Measurements from ENCODE around the gene WASF1. TPM values are rescaled to one million over a fixed set of nuclear protein-coding genes. Genes with fewer than 3 reads are reported as not detected.

WASF1 gene
- polyA plus RNA-seq, 2 of the 4 experiments (the other 2 are of a cell fraction) = 12.8 to 21.0 TPM

DNA sequence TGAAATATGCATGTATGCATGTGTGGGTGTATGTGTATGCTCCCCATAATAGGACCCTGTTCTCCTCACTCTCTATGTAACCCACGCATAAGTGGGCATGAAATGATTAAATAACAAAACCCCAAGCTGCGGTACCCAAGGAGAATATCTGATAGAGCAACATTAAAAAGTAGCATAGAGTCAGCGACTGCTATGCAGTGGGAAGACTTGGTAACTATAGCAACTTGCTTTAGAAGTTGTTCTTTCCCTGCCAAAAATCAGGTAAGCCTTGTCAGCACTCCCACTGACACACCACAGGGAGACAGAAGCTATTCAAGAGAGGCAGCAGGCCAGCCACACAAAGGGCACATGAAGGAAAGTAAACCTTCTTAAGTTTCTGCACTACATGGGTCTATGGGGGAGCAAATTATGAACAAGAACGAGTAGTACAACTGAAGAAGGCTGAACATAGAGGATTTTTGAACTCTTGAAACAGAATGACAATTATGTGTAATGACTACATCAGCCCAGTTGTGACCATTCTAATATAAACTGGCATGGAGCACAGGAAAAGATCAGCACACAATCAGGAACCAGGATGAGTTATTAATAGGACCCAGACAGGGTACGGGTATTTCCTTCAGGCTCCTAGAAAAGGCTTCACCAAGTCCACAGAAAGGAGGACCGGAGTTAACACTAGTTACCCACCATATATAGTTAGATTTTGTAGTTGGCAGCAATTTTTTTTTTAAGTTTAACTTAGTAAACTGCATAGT is 111.5 kb downstream of the WASF1 start:
- POLR2A ChIA-PET = no interaction called here
- FAIRE-seq = no peak
- CTCF ChIA-PET = interaction anchor here (0.9 kb wide), 1 partner anchor 192 kb away, joined by 3 read pairs; no protein-coding TSS in a partner anchor
- 29% methylated on average over 6 of the region's 6 CpGs for WGBS (ENCODE audit: missing lambda C conversion rate)
- Histone ChIP-seq H3K4me1 (no peaks in the 10 kb centered on the region), H3K4me2 (no peak overlapping the region), H3K4me3 (no peak overlapping the region), H3K9me3 (no peaks in the 10 kb centered on the region), H3K27ac (no peak overlapping the region)
- no peak for DNase-seq (ENCODE audit: low read depth in 1 of 2, low spot score in 1 of 2)
- TF ChIP-seq, protein P1, sequence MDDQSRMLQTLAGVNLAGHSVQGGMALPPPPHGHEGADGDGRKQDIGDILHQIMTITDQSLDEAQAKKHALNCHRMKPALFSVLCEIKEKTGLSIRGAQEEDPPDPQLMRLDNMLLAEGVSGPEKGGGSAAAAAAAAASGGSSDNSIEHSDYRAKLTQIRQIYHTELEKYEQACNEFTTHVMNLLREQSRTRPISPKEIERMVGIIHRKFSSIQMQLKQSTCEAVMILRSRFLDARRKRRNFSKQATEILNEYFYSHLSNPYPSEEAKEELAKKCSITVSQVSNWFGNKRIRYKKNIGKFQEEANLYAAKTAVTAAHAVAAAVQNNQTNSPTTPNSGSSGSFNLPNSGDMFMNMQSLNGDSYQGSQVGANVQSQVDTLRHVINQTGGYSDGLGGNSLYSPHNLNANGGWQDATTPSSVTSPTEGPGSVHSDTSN (IDR thresholded peaks at IDR 0.05) = no peak
- TF ChIP-seq KDM1A (IDR thresholded peaks at IDR 0.05; ENCODE audit: low read depth) = no peak
- no peak for TF ChIP-seq CBX2 (IDR thresholded peaks at IDR 0.05; ENCODE audit: borderline replicate concordance, low read depth)
- no peak for TF ChIP-seq BHLHE40 (IDR thresholded peaks at IDR 0.05; ENCODE audit: low read depth, low read length)
- TF ChIP-seq, protein P2, sequence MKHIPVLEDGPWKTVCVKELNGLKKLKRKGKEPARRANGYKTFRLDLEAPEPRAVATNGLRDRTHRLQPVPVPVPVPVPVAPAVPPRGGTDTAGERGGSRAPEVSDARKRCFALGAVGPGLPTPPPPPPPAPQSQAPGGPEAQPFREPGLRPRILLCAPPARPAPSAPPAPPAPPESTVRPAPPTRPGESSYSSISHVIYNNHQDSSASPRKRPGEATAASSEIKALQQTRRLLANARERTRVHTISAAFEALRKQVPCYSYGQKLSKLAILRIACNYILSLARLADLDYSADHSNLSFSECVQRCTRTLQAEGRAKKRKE (CRISPR knock-in tag; IDR thresholded peaks at IDR 0.05; ENCODE audit: low read depth) = no peak
- TF ChIP-seq MAFK (IDR thresholded peaks at IDR 0.05; ENCODE audit: partially characterized antibody) = no peak
- no peak for TF ChIP-seq MYC (IDR thresholded peaks at IDR 0.05; ENCODE audit: borderline replicate concordance, low read length)
- TF ChIP-seq SMC3 (IDR thresholded peaks at IDR 0.05) = no peak
- no peak for TF ChIP-seq ZC3H11A (IDR thresholded peaks at IDR 0.05)
- TF ChIP-seq CEBPB (IDR thresholded peaks at IDR 0.05) = no peak
- no peak for TF ChIP-seq RFX5 (IDR thresholded peaks at IDR 0.05)
- no peak for ATAC-seq

DNA sequence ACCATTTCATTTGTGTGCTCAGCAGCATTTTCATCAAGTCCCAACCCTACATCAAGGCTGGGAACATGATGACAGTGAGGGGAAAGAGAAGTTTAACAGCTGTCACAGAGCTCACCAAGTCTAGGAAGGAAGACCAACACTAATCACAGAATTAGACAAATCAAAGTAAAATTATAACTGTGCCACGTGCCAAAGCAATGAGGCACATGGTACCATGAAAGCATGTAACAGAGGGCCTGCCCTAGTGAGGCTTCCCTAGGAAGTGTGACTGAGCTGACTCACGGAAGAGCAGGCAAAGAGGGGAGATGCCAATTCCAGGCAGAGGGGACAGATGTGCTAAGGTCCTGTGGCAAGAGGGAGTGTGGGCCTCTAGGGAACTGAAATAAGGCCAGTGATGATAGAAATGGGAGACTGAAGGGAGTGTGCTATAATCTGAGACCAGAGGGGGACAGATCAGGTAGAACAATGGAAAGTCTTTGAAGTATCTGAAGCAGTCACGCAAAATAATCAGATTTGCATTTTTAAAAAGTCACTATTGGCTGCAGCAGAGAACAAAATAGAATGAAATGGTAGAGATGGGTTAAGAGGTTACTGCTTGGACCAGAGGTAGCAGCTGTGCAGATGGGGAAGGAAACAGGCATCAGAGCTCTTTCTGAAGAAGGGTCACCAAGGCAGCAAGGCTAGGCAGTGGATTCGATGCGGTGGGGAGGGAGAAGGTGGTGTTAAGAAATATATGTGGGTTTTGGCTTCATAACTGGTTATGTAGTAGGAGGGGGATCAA is 114.5 kb downstream of the WASF1 start:
- H3K4me3 ChIP-seq = no peak overlapping the region
- H3K27ac ChIP-seq = no peak overlapping the region
- FAIRE-seq = no peak
- 54% methylated on average over 5 of the region's 5 CpGs for WGBS (ENCODE audit: missing lambda C conversion rate)
- CTCF ChIA-PET = interaction anchor here (0.9 to 1.0 kb wide), 2 partner anchors 10 to 25 kb away, joined by 3 to 6 read pairs; no protein-coding TSS in a partner anchor
- no peak overlapping the region for H3K4me2 ChIP-seq
- POLR2A ChIA-PET = no interaction called here
- H3K4me1 ChIP-seq = no peaks in the 10 kb centered on the region
- H3K9me3 ChIP-seq = no peaks in the 10 kb centered on the region
- ATAC-seq = no peak
- TF ChIP-seq KDM1A (IDR thresholded peaks at IDR 0.05; ENCODE audit: low read depth) (no peak), POLR2A (IDR thresholded peaks at IDR 0.05; ENCODE audit: low read length) (no peak), RCOR1 (IDR thresholded peaks at IDR 0.05; ENCODE audit: low read depth, low read length) (no peak), POLR2AphosphoS2 (conservative IDR thresholded peaks at IDR 0.05; ENCODE audit: low read length) (no peak)
- TF ChIP-seq, protein P2 (CRISPR knock-in tag; IDR thresholded peaks at IDR 0.05; ENCODE audit: low read depth) = no peak
- TF ChIP-seq, protein P3, sequence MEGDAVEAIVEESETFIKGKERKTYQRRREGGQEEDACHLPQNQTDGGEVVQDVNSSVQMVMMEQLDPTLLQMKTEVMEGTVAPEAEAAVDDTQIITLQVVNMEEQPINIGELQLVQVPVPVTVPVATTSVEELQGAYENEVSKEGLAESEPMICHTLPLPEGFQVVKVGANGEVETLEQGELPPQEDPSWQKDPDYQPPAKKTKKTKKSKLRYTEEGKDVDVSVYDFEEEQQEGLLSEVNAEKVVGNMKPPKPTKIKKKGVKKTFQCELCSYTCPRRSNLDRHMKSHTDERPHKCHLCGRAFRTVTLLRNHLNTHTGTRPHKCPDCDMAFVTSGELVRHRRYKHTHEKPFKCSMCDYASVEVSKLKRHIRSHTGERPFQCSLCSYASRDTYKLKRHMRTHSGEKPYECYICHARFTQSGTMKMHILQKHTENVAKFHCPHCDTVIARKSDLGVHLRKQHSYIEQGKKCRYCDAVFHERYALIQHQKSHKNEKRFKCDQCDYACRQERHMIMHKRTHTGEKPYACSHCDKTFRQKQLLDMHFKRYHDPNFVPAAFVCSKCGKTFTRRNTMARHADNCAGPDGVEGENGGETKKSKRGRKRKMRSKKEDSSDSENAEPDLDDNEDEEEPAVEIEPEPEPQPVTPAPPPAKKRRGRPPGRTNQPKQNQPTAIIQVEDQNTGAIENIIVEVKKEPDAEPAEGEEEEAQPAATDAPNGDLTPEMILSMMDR (IDR thresholded peaks at IDR 0.05) = no peak
- no peak for DNase-seq (ENCODE audit: low read depth in 1 of 2, low spot score in 1 of 2)

DNA sequence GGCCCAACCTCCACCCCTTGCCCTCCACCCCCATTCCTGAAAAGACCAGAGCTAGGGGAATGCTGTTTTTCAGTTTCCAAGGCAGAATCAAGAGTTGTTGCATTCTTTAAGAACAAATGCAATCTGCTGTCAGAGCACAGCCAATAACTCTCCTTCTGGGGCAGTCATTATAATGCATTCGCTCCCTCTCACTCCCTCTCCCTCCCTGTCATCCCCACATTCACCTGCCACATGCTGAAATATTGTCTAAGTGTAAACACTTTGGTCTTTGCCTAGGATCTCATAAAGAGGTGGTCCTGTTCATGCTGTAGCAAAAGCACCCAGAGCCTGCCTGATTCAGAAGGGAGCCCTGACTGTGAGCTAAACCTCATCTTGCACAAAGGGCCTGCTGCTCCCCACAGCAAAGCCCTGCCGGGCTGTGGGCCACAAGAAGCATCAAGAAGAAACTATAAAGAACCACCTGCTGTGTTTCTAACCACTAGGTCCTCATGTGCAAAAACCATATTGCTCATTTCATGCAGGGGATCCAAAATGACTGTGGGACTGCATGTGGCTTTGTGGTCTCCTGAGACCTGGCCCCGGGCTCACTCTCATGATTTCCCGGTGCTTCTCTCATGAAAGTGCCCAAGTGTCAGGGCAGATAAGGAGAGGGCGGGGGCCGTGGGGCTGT is 115.7 kb downstream of the WASF1 start:
- Histone ChIP-seq H3K27ac (no peak overlapping the region), H3K4me3 (no peak overlapping the region), H3K9me3 (no peaks in the 10 kb centered on the region), H3K4me1 (no peaks in the 10 kb centered on the region), H3K4me2 (no peak overlapping the region)
- POLR2A ChIA-PET = no interaction called here
- WGBS (ENCODE audit: missing lambda C conversion rate) = 32% methylated on average over 3 of the region's 6 CpGs
- DNase-seq (ENCODE audit: low read depth in 1 of 2, low spot score in 1 of 2) (no peak), ATAC-seq (no peak), FAIRE-seq (no peak)
- CTCF ChIA-PET = interaction anchor here (0.9 to 1.0 kb wide), 2 partner anchors 9 to 24 kb away, joined by 3 to 6 read pairs; no protein-coding TSS in a partner anchor
- TF ChIP-seq KDM5A (IDR thresholded peaks at IDR 0.05) (no peak), ZC3H11A (IDR thresholded peaks at IDR 0.05) (no peak), TFCP2L1 (CRISPR knock-in tag; IDR thresholded peaks at IDR 0.05) (no peak), POLR2A (IDR thresholded peaks at IDR 0.05; ENCODE audit: low read length) (no peak), JUNB (IDR thresholded peaks at IDR 0.05) (no peak), EHF (CRISPR knock-in tag; IDR thresholded peaks at IDR 0.05) (no peak), MAFK (IDR thresholded peaks at IDR 0.05; ENCODE audit: partially characterized antibody) (no peak), KDM1A (IDR thresholded peaks at IDR 0.05; ENCODE audit: low read depth) (no peak), CHD2 (IDR thresholded peaks at IDR 0.05; ENCODE audit: low read length, partially characterized antibody) (no peak), RNF2 (IDR thresholded peaks at IDR 0.05; ENCODE audit: borderline replicate concordance, low read depth) (no peak), GATA3 (IDR thresholded peaks at IDR 0.05; ENCODE audit: borderline replicate concordance) (no peak)
- TF ChIP-seq, protein P4, sequence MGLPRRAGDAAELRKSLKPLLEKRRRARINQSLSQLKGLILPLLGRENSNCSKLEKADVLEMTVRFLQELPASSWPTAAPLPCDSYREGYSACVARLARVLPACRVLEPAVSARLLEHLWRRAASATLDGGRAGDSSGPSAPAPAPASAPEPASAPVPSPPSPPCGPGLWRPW (IDR thresholded peaks at IDR 0.05) = no peak
- TF ChIP-seq, protein P5, sequence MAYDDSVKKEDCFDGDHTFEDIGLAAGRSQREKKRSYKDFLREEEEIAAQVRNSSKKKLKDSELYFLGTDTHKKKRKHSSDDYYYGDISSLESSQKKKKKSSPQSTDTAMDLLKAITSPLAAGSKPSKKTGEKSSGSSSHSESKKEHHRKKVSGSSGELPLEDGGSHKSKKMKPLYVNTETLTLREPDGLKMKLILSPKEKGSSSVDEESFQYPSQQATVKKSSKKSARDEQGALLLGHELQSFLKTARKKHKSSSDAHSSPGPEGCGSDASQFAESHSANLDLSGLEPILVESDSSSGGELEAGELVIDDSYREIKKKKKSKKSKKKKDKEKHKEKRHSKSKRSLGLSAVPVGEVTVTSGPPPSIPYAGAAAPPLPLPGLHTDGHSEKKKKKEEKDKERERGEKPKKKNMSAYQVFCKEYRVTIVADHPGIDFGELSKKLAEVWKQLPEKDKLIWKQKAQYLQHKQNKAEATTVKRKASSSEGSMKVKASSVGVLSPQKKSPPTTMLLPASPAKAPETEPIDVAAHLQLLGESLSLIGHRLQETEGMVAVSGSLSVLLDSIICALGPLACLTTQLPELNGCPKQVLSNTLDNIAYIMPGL (CRISPR knock-in tag; IDR thresholded peaks at IDR 0.05; ENCODE audit: borderline replicate concordance) = no peak

Measured in A549 (cell line).